Parathyroid adenoma (tissue), 2 donors: ENCODE measurements around the gene FAM168A.

Source experiments
- H2AFZ ChIP-seq: fragments of 300-600 bp; sonication (generic); one replicate; pipeline ENCODE4 v1.7.0; 2017; ENCODE audit warnings: antibody characterized with exemption, mild to moderate bottlenecking
- H3K27ac ChIP-seq: fragments of 300-600 bp; sonication (generic); one replicate; pipeline ENCODE4 v1.7.0; 2017
- H3K27me3 ChIP-seq: fragments of 300-600 bp; sonication (generic); one replicate; pipeline ENCODE4 v1.7.0; 2017; ENCODE audit warnings: low read length; ENCODE audit not compliant: control insufficient read depth, insufficient read depth
- H3K36me3 ChIP-seq: fragments of 300-600 bp; sonication (generic); one replicate; pipeline ENCODE4 v1.7.0; 2017; ENCODE audit warnings: low read length; ENCODE audit not compliant: control insufficient read depth, insufficient read depth
- H3K4me1 ChIP-seq: fragments of 300-600 bp; sonication (generic); one replicate; pipeline ENCODE4 v1.7.0; 2017; ENCODE audit warnings: control low read depth
- H3K4me2 ChIP-seq: fragments of 300-600 bp; sonication (generic); one replicate; pipeline ENCODE4 v1.7.0; 2017; ENCODE audit warnings: low read length
- H3K4me3 ChIP-seq: fragments of 300-600 bp; sonication (generic); one replicate; pipeline ENCODE4 v1.7.0; 2017; ENCODE audit warnings: low read depth, low read length
- H3K79me2 ChIP-seq: fragments of 300-600 bp; sonication (generic); one replicate; pipeline ENCODE4 v1.7.0; 2017; ENCODE audit warnings: control low read depth
- H3K9ac ChIP-seq: fragments of 300-600 bp; sonication (generic); one replicate; pipeline ENCODE4 v1.7.0; 2017; ENCODE audit warnings: mild to moderate bottlenecking
- H3K9me3 ChIP-seq: fragments of 300-600 bp; sonication (generic); one replicate; pipeline ENCODE4 v1.7.0; 2017; ENCODE audit warnings: low read length; ENCODE audit not compliant: control insufficient read depth
- CTCF ChIP-seq: fragments of 300-600 bp; sonication (generic); IDR thresholded peaks from one replicate; pipeline ENCODE4 v1.7.0; 2017; ENCODE audit warnings: antibody characterized with exemption, mild to moderate bottlenecking
- donor health status: primary hyperparathyroidism.

FAM168A gene

GRCh38 chr11:73623686-73624085 is 25.8 kb upstream of the FAM168A start:
- Histone ChIP-seq H3K27ac (no peak overlapping the region), H3K9ac (no peak overlapping the region)
- no peak for TF ChIP-seq CTCF

GRCh38 chr11:73622926-73623593 is 25.1 kb upstream of the FAM168A start:
- no peaks in the 10 kb centered on the region for H3K4me1 ChIP-seq
- no peak overlapping the region for H3K4me3 ChIP-seq
- H3K27me3 ChIP-seq = no peaks in the 10 kb centered on the region
- no peaks in the 10 kb centered on the region for H3K36me3 ChIP-seq
- no peak overlapping the region for H3K4me2 ChIP-seq
- no peak overlapping the region for H2AFZ ChIP-seq
- H3K9ac ChIP-seq = no peak overlapping the region
- H3K9me3 ChIP-seq = no peaks in the 10 kb centered on the region
- H3K27ac ChIP-seq = no peak overlapping the region
- no peaks in the 10 kb centered on the region for H3K79me2 ChIP-seq
- TF ChIP-seq CTCF = no peak

More at GRCh38 chr11:73623686-73624085, 25.8 kb upstream of the FAM168A start:
- Histone ChIP-seq H3K4me2 (no peak overlapping the region), H3K36me3 (no peaks in the 10 kb centered on the region), H3K79me2 (no peaks in the 10 kb centered on the region), H3K4me3 (no peak overlapping the region), H2AFZ (no peak overlapping the region), H3K9me3 (no peaks in the 10 kb centered on the region), H3K4me1 (no peaks in the 10 kb centered on the region), H3K27me3 (no peaks in the 10 kb centered on the region)

GRCh38 chr11:73614591-73614990 is 16.7 kb upstream of the FAM168A start:
- H3K79me2 ChIP-seq = no peaks in the 10 kb centered on the region
- no peaks in the 10 kb centered on the region for H3K4me1 ChIP-seq
- no peaks in the 10 kb centered on the region for H3K9me3 ChIP-seq
- no peak overlapping the region for H3K27ac ChIP-seq
- no peak overlapping the region for H3K4me2 ChIP-seq
- no peak for TF ChIP-seq CTCF
- no peak overlapping the region for H3K9ac ChIP-seq
- H3K36me3 ChIP-seq = no peaks in the 10 kb centered on the region
- no peaks in the 10 kb centered on the region for H3K27me3 ChIP-seq
- no peak overlapping the region for H3K4me3 ChIP-seq
- H2AFZ ChIP-seq = no peak overlapping the region

GRCh38 chr11:73612601-73613140 is 14.8 kb upstream of the FAM168A start:
- no peak overlapping the region for H3K4me3 ChIP-seq
- no peak overlapping the region for H3K9ac ChIP-seq
- H3K79me2 ChIP-seq = no peaks in the 10 kb centered on the region
- TF ChIP-seq CTCF = no peak
- no peaks in the 10 kb centered on the region for H3K4me1 ChIP-seq
- H3K36me3 ChIP-seq = no peaks in the 10 kb centered on the region
- H3K9me3 ChIP-seq = no peaks in the 10 kb centered on the region
- H2AFZ ChIP-seq = no peak overlapping the region
- no peaks in the 10 kb centered on the region for H3K27me3 ChIP-seq
- no peak overlapping the region for H3K4me2 ChIP-seq
- H3K27ac ChIP-seq = no peak overlapping the region
